GM12874 (cell line): ENCODE measurements around the gene INO80C.

Source experiments
- TF ChIP-seq, protein P1 (sequence below): IDR thresholded peaks from 2 replicates; pipeline ENCODE4 v1.5.1; 2011; ENCODE audit warnings: low read depth, mild to moderate bottlenecking, control low read depth, low read length, moderate library complexity; ENCODE audit not compliant: insufficient read depth

Gene INO80C

DNA sequence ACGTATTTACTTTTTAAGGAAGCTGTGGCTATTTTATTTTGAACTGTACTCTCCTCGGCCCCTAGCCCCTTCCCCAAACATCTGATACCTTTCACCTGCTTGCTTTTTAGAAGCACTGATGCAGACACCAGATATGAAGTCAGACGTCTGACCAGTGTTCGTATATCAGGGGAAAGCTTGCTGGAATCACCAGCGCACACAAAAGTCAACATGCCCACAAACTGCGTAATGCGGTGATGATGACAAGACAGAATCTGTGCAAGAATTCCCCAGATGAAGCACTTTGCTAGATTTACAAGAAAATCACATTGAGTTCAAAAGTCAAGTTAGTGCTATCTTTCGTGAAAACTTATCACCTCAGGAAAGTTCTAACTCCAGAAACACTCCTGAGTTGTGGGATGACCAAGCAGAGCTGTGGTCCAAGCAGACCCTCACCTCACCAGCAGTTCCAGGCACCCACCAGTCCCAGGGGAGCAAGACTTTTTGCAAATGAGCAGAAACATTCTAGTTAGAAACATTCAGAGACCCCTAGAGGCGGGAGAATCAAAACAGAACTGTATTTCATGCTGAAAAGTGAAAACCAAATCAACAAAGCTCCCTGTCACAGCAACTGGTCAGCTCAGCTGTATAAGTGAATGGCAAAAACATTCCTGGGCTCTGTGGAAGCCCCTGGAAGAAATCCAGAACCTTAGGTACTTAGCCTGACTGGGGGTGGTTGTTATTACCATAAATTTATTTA is 55.7 kb downstream of the INO80C start:
- TF ChIP-seq, protein P1, sequence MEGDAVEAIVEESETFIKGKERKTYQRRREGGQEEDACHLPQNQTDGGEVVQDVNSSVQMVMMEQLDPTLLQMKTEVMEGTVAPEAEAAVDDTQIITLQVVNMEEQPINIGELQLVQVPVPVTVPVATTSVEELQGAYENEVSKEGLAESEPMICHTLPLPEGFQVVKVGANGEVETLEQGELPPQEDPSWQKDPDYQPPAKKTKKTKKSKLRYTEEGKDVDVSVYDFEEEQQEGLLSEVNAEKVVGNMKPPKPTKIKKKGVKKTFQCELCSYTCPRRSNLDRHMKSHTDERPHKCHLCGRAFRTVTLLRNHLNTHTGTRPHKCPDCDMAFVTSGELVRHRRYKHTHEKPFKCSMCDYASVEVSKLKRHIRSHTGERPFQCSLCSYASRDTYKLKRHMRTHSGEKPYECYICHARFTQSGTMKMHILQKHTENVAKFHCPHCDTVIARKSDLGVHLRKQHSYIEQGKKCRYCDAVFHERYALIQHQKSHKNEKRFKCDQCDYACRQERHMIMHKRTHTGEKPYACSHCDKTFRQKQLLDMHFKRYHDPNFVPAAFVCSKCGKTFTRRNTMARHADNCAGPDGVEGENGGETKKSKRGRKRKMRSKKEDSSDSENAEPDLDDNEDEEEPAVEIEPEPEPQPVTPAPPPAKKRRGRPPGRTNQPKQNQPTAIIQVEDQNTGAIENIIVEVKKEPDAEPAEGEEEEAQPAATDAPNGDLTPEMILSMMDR: no peak

DNA sequence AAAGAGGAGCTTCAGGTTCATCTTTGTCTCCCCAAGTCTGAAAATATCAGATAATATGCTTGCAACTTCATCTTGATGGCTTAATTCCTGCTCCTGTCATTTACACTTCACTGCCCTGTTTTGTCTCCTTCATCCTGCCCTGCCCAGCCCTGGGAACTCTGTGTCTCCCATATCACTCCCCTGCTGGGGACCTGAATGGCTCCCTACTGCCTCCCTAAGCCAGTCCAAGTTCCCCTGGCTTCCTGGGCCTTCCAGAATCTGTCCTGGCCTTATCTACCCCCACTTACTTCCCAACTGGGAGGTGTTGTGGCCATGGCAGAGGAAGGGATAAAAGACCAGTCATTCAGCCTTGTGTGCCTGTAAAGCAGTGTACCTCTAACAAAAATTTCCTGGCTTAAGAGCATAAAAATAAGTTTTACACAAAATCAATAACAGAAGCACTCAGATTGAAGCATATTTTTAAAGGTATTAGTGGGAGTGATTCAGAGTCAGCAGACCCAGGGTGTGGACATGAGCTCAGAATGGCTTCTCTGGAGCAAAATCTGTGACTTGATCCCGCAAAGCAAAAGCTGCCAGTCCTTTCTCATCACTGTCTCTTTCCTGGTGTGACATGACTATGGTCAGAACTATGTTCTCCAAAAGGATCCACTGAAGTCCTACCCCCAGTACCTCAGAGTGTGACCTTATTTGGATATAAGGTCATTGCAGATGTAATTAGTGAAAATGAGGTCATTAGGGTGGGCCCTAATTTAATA is 59.1 kb downstream of the INO80C start:
- TF ChIP-seq, protein P1: no peak

DNA sequence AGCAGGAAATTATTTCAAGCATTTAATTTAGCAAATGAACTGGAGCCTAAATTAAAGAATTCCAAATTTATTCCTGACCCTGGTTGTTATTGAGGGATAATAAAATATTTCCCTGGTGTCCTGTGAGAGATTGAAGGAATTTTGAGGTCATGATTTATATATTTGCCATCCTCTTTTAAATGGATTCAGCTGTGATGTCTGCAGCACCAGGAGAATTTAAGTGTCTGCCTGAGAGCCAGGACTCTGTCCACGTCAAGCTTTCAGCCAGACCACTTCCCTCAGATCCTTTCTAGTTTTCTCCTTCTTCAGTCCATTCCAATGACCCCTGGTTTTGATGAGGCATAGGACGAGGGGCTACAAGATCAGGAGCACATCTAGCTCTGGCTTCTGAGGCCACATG is 59.9 kb downstream of the INO80C start:
- TF ChIP-seq, protein P1: no peak

DNA sequence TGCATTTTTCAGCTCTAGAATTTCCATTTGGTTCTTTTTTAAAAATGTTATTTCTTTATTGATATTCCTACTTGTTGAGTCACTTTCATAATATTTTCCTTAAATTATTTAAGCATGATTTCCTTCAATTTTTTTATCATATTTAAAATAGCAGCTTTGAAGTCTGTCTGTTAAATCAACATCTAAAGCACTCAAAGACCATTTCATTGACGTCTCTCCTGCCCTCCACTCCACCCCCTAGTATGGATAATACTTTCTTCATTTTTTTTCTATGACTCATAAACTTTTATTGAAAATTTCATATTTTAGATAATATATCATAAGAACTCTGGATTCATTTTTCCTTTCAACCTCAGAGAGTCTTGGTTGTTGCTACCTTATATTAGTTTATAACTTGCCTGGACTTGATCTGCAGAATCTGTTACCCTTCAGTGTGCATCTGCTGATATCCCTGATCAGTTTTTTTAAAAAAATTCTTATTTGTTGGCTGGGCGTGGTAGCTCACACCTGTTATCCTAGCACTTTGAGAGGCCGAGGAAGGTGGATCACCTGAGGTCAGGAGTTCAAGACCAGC is 61.6 kb downstream of the INO80C start:
- TF ChIP-seq, protein P1: no peak

DNA sequence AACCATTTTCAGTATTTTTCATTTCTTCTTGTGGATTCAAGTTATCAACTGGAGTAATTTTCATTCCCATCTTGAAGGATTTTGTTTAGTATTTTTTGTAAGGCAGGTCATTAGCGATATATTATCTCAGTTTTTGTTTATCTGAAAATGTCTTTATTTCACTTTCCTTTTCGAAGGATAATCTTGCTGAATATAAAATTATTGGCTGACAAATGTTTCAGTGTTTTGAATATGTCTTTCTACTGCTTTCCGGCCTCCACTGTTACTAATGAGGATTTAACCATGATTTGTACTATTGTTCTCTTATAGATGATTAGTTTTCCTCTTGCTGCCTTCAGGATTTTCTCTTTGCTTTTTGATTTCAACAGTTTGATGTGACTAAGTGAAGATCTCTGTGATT is 62.4 kb downstream of the INO80C start:
- TF ChIP-seq, protein P1: no peak

DNA sequence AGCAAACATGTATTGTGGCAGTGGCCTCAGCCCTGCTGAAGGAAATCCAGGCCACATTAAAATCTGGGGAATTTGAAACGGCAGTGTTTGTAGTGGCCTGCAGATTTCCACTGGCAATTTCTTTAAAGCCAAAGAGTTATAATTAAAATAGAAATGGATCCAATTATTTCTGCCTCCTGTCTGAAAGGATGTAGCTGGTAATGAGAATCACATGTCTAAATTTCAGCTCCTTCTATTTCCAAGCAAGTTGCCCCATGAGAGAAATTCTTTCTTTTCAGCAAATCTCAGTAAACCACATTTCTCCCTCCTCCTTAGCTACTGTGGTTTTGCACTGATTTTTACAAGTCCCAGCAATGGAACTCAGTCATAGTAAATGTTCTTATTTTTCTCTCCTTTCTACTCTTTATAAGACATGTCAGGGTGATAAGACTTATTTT is 65.2 kb downstream of the INO80C start:
- TF ChIP-seq, protein P1: no peak

DNA sequence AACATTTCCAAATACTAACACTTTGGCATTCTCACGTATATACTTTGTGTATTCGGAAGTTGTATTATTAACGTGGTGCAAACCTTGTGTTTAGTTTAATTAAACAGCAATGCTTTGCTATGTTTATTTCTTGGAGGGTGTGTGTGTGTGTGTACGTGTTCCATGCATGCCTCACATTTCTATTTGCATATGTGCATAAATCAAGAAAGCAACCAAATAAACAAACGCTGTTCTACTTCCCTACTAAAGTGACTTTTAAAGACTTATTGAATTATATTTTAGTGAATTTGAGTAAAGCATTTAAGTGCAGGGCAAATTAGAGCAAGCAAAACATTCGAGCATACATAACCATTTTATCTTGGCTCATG is 66.4 kb downstream of the INO80C start:
- TF ChIP-seq, protein P1: no peak
